GM10248 (cell line): ENCODE results near the gene DAGLA.

Experiments
- CTCF ChIA-PET: fragments of 300-600 bp; sonication (Branson Sonifier 250); formaldehyde crosslinking; extraction: SDS; loops from one replicate; lab custom pipeline; 2021; ENCODE audit warnings: antibody characterized with exemption; lab: Yijun Ruan, JAX
- POLR2A ChIA-PET: fragments of 350-650 bp; sonication (Branson Sonifier 250); formaldehyde crosslinking; extraction: SDS; loops from one replicate; lab custom pipeline; 2020; ENCODE audit warnings: antibody characterized with exemption; lab: Yijun Ruan, JAX
- DNase-seq: peaks from one replicate; pipeline ENCODE4 v3.0.0; 2012; ENCODE audit errors: extremely low spot score
- CTCF ChIP-seq: IDR thresholded peaks from 2 replicates; pipeline ENCODE4 v1.5.1; 2012; ENCODE audit warnings: mild to moderate bottlenecking, low read depth; ENCODE audit errors: extremely low read depth, missing control alignments, control extremely low read depth

DAGLA gene

GRCh38 chr11:61785837-61786402, 105.7 kb downstream of the DAGLA start:
- POLR2A ChIA-PET = no interaction called here

GRCh38 chr11:61787928-61788491, 107.8 kb downstream of the DAGLA start:
- no peak for DNase-seq
- CTCF ChIA-PET = interaction anchor here (0.7 to 8.3 kb wide), 14 partner anchors 7 to 294 kb away, joined by 3 to 91 read pairs (median 5); no protein-coding TSS in a partner anchor
- TF ChIP-seq CTCF = peak; percentile 29
- POLR2A ChIA-PET = no interaction called here

More at GRCh38 chr11:61785837-61786402, 105.7 kb downstream of the DAGLA start:
- CTCF ChIA-PET = interaction anchor here (1.6 to 8.3 kb wide), 5 partner anchors 10 to 296 kb away, joined by 3 to 91 read pairs (median 8); no protein-coding TSS in a partner anchor
- no peak for DNase-seq
- TF ChIP-seq CTCF = no peak

GRCh38 chr11:61791737-61792309, 111.6 kb downstream of the DAGLA start:
- CTCF ChIA-PET = interaction anchor here (1.1 to 11.8 kb wide), 14 partner anchors 9 to 316 kb away, joined by 3 to 129 read pairs (median 10); partner anchors contain the start of gene BEST1
- POLR2A ChIA-PET = interaction anchor here (0.6 to 1.4 kb wide), 6 partner anchors 10 to 880 kb away, joined by 3 to 5 read pairs (median 4); partner anchors contain the start of gene UQCC3
- peak; percentile 11 for TF ChIP-seq CTCF
- DNase-seq = no peak

- ChIA-PET POLR2A (interaction anchor here (0.6 to 1.4 kb wide), 9 partner anchors 9 to 173 kb away, joined by 3 to 5 read pairs (median 3); no protein-coding TSS in a partner anchor), CTCF (interaction anchor here (1.0 to 11.8 kb wide), 14 partner anchors 8 to 316 kb away, joined by 3 to 129 read pairs (median 10); partner anchors contain the start of gene BEST1)
- TF ChIP-seq CTCF = no peak
- DNase-seq = peak; percentile 93
Measured at GRCh38 chr11:61792310-61793082, 112.3 kb downstream of the DAGLA start, which contains the start of the genes FEN1 and TMEM258. Gene FEN1, plus strand, starts transcription at chr11:61792911. Its CDS starts 2,451 bp downstream, at chr11:61795362. Gene TMEM258, minus strand, starts transcription at chr11:61792599. Its CDS starts 41 bp downstream, at chr11:61792558.

GRCh38 chr11:61793083-61793828, 113.1 kb downstream of the DAGLA start:
- no peak for TF ChIP-seq CTCF
- ChIA-PET POLR2A (interaction anchor here (0.9 to 1.4 kb wide), 5 partner anchors 8 to 27 kb away, joined by 3 to 5 read pairs (median 3); no protein-coding TSS in a partner anchor), CTCF (interaction anchor here (1.0 to 11.8 kb wide), 9 partner anchors 8 to 315 kb away, joined by 3 to 129 read pairs (median 21); partner anchors contain the start of gene BEST1)
- DNase-seq = no peak
